DMS 273 treated with DMSO at 0.1 percent for 48 hours (cell line): ENCODE data around the gene HSP90B1.

Experiments used
- DNase-seq: peaks from one replicate; lab custom pipeline; 2025; lab: John Stamatoyannopoulos, UW

HSP90B1 gene

DNA sequence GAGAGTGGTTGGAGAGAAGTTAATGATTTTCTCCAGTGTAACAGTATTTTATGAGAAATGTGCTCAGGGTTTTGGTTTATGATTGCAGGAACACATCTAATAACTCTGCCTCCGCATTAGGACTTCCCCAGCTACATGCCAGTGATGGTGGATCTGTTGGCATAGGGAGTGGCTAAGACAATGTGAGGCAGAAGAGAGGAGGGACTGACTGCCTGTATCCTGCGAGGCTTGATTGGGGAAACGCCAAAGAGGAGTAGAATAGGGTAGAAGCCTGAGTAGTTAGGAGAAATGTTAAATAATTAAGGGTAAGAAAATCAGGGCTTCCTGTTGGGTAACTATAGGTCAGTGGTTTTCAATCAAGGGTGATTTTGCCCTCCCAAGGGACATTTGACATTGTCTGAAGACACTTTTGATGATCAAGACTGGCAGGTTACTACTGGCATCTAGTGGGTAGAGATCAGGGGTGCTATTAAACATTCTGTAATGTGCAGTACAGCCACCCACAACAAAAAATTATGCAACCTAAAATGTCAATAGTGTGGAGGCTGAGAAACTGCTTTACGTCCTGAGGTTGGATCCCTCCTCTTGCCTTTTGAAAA is 48.3 kb downstream of the HSP90B1 start:
- no peak for DNase-seq

DNA sequence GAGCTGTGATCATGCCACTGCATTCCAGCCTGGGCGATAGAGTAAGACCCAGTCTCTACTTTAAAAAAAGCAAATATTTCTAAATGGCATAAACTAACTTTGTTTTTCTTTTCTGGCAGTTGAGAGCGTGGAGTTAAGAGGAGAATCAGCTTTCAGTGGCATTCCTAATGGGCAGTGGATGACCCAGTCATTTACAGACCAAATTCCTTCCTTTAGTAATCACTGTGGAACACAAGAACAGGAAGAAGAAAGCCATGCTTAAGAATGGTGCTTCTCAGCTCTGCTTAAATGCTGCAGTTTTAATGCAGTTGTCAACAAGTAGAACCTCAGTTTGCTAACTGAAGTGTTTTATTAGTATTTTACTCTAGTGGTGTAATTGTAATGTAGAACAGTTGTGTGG is 56.6 kb downstream of the HSP90B1 start:
- no peak for DNase-seq

DNA sequence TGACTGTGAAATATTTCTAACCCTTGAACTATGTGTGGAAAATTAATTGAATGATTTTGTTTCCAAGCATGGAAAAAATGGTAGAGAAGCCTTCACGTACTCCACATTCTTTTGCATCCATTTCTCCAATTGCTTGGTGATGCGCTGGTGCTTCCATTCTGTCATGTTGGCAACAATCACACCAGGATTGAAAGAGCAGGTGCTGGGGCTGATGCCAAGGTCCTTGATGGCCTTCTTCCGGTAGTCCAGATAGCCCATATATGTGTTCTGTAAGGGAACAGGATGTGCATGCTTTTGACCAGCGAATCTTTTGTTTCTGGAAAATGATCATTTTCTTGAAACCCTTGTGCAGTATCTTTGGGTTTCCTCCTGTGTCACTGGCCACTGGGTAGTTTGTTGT is 64.0 kb downstream of the HSP90B1 start:
- DNase-seq = no peak

DNA sequence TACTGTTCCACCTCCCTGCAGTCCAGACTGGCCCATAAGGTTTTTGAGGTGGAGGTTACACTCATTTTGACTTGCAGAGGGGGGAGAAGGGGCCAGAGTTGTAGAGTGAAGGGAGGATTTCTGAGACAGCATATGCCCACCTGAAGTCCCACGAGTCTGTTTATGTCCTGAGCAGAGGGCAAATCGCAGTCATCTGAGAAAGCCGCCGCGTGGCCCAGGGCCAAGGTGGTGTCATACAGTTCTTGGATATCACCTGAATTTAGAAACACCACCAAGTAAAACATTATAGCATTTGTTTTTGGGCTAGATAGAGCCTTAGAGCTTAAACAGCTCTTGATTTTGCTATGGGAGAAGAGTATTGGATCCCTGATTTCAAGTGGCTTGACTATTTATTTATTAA is 66.4 kb downstream of the HSP90B1 start:
- DNase-seq = no peak

DNA sequence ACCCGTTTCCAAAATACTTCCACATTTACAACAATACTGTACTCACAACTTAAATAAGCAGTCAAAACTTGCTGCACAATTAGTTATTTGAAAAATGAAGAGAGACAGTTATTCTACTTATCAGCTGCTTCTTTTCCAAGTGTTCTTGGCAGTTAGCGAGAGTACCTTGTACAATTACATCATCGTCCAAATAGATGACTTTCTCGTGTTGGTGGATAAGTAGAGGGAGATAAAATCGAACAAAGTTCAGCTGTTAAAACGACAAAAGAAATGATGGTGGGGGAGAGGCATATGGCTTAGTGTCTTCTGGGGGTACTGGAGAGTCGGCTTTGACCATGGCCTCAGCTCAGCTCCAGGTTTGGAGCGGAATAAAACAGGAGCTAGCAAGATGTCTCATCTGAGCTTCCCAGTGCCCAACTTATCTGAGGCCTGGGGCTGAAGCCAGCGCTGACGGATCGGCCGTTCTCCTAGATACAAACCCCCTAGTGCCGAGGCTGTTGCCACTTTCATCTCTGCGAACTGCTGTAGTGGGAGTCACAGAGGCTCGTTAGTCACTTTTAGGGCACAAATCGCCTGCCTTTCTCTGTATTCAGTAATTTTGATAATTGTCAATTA is 67.2 kb downstream of the HSP90B1 start:
- DNase-seq = no peak
